Inferior parietal cortex (tissue), 1 donor: ENCODE measurements around the gene NEURL2.
"Not testable (repeated sequence)": the region's sequence is repeated elsewhere in the genome, so short reads cannot be mapped to it uniquely, and the experiment has no call there.

Experiments used
- DNase-seq: peaks from one replicate; pipeline ENCODE4 v3.0.0-alpha.2; 2016; ENCODE audit errors: extremely low spot score

Gene NEURL2

DNA sequence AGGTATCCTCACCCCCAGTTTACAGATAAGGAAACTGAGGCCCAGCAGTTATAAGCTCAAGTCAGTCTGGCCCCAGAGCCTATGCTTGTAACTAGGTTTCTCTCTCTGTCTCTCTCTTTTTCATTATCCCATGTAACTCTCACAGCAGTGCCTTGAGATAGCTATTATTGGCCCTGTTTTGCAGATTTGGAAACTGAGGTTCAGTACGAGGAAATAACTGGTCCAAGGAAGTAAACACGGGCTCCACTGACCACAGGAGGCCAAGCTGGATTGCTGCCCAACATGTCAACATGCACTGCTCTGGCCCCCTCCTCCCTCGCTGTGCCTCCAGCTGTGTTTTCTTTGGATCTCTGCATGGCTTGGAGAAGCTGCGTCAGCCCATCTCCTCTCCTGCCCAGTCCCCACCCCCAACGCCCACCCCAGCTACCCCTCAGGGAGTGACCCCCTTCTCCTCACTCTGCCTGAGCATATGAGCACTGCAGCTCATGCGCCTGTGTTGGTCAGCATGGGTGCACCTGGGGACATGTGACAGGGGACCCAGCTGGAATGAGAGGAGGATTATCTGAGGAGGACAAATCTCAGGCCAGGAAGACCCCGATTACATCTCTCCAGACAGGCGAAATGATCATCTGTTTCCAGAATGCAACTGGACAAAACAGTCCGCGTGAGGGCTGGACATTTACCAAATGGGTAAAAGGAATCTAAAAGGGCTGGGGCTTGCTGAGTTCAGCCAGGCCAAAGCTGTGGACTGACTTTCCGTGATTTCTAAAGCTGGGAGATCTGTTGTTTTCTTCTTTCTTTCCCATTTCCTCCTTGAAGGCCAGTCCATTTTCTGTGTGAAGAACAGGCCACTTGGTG lies 28.8 kb upstream of the NEURL2 start:
- DNase-seq, result no peak

DNA sequence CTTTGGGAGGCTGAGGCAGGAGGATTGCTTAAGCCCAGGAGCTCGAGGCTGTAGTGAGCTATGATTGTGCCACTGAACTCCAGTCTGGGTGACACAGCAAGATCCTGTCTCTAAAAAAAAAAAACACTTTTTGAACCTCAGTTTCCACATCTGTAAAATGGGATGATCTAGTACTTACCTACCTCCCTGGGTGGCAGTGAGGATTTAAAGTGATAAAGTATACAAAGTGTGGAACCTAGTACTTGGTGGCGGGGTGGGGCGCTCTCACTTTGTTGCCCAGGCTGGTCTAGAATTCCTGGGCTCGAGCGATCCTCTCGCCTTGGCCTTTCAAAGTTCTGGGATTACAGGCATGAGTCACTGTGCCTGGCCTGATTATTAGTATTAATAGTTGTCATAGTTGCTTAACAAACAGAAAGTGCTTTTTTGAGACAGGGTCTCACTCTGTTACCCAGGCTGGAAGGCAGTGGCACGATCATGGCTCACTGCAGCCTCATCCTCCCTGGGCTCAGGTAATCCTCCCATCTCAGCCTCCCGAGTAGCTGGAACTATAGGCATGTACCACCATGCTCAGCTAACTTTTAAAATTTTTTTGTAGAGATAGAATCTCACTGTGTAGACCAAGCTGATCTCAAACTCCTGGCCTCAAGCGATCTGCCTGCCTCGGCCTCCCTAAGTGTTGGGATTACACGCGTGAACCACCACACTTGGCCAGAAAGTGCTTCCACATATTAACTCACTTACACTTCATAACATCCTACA lies 27.9 kb upstream of the NEURL2 start:
- DNase-seq, result no peak

DNA sequence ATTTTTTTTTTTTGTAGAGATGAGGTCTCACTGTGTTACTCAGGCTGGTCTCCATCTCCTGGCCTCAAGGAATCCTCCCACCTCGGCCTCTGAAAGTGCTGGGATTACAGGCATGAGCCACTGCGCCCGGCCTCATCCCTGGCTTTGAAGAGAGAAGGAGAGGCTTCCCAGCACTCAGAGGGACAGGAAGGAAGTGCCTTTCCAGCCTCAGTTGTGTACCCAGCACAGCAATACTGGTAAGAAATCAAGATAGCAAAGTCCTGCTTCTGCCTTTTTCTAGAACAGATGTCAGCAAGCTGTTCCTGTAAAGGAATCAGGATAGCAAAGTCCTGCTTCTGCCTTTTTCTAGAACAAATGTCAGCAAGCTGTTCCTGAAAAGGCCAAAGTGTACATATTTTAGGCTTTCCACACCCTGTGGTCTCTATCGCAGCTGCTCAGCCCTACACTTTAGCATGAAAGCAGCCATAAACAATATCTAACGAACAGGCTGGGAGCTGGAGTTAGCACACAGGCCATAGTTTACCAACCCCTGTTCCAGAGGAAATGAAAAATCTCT lies 27.3 kb upstream of the NEURL2 start:
- no peak for DNase-seq

DNA sequence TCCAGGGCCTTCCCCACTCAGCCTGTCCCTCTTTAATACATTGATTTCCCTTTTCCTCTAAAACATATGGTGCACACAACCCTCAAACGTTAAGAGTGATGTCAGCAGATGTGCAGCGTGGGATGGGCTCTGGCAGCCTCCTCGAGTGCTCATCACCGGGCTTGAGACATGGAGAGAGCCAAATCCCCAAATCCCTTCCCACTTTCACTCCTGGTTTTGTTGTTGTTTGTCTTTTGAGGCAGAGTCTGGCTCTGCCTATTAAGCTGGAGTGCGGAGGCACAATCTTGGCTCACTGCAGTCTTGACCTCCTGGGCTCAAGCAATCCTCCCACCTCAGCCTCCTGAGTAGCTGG lies 26.8 kb upstream of the NEURL2 start:
- peak; percentile 51 for DNase-seq

DNA sequence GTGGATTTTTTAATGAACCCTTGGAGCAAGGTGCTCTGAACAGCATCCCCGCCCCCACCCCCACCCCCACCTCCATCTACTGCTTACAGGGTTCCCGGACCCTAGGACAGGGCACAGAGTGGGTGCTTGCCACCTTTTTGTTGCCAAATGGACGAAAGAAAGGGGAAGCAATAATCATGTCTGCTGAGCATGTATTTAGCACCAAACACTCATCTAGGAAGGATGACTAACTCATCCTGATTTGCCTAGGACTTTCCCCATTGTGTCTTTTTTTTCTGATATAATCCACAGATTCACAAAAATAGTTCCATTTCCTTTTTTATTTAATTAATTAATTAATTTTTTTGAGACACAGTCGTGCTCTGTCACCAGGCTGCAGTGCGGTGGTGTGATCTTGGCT lies 22.1 kb upstream of the NEURL2 start:
- no peak for DNase-seq

DNA sequence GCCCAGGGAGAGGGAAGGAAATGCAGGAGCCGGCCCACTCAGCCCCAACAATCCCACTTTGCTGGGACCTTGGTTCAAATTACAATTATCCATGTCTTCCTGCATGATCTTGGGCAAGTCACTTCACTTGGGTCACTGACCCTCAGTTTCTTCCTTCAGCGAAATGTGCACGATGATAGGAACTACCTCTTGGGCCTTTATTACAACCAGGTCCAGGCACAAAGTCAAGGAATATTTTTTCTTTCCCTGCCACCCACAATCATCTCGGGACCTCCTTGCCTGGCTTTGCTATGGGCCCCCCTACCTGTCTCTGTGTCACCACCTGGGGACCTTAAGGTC lies 21.3 kb upstream of the NEURL2 start:
- no peak for DNase-seq

DNA sequence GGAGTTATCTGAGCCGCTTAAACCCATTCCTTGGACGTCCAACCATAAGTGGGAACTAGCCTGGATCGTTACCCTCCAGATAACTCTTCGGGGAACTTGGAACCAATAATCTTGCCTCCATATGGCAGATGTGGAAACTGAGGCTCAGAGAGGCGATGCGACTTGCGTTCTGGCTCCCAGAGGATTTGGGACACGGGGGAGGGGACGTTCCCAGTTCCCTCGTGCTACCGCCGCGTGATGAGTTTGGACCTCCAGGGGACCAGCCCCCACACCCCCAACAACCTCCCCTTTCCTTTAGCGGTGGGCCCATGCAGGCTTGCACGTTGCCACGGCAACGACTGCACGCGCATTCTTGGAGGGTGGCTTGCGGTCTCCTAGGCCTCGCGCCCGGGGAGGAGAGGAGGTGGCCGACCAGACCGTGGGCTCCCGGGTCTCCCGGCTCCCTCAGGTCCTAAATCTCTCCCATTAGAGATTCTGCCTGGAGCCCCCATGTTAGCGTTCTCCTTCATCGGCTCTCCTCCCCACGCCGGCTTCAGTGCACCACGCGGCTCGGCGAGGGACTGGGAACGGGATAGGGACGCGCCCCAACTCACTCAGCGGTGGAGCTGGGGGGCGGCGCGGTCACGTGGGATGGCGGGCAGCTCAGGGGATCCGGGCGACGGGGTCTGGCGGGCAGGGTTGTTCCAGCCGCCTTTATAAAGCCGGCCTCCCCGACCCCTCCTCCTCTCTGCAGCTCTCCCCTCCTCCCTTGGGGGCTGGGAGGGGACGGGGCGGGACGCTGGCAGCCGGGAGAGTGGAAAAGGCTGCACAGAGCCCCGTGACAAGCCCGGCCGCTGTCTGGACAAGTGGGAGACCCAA lies 20.7 kb upstream of the NEURL2 start, which contains the start of gene PLTP:
Gene PLTP (minus strand): TSS at position 670 of the 858 bp plus-strand sequence. CDS start 703 bp downstream, outside the sequence.
- no peak for DNase-seq

DNA sequence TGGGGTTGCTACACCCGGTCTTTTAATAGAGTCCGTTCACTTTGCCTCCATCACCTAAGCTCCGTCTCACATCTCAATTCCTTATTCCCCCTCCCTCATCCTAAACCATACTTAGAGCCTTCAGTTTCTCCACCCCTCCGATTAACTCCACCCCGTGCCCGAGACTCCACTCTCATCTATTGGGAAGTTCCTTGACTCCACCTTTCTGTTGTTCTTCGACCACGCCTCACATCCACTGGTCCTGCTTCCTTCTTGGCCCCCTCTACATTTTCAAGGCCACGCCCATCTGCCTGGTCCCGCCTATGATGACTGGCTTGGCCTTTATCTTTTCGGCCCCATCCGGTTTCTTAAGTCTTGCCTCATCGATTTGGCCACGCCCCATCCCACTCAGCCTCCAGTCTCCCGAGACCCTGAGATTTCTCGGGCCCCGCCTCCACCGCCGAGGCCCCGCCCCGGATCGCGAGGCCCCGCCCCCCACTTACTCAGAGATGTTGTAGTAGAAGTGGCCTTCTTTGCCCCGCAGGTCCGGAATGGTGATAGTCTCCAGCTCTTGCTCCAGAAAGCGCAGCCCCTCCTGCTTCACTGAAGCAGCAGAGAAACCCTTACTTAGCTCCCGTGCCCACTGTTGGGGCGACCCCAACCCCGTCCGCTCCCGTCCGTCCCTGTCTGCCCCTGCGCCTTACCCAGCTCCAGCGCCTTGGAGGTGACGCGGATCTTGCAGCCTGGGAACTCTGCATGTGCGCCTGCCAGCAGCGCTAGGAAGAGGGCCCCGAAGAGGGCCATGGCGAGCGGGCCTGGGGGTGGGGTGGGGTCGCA lies 19.9 kb upstream of the NEURL2 start:
- peak; percentile 85 for DNase-seq

DNA sequence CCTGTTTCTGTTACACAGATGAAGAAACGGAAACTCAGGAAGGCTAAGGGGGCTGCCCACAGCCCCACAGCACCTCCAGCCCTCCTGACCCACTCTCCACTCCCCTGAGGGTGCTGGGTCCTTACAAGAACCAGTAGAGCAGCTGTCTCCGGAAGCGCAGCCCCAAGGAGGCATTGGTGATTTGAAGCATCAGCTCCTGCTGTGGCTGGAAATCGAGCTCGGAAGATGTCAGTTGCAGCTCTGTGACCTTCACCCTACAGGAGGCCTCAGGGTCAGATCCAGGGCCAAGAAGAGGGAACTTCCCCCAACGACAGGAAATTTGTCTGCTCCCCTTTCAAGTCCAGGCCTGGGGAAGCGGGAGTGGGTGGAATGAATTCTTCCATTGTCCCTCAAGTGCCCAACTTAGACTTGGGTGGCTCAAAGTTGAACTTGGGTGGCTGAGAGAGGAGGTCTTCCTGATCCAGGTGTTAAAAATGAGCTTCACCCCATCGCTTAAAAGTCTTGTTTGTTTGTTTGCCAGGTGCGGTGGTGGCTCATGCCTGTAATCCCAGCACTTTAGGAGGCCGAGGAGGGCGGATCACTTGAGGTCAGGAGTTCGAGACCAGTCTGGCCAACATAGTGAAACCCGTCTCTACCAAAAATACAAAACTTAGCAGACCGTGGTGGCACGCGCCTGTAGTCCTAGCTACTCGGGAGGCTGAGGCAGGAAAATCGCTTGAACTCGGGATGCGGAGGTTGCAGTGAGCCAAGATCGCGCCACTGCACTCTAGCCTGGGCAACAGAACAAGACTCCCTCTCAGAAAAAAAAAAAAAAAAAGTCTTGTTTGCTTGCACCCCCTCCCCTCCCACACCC lies 19.0 kb upstream of the NEURL2 start:
- DNase-seq, result no peak

DNA sequence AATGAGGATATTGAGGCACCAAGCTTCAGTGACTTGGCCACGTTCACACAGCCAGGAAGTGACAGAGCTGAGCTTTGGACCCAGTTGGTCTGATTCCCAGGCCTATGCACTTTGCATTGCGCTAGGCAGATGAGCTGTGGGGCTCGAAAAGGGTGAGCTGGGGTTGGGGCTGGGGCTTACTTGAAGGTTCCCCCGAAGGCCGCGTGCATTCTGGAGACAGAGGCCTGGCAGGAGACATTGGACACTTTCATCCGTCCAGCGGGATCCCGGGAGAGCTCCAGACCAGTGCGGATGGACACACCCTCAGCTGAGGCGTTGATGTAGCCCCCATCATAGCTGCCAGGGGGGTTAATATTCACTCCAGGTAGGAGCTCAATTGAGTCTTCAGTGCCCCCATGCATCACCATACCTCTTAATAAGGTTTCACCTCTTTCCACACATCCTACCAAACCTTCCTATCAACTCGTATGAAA lies 18.4 kb upstream of the NEURL2 start:
- DNase-seq, result no peak

DNA sequence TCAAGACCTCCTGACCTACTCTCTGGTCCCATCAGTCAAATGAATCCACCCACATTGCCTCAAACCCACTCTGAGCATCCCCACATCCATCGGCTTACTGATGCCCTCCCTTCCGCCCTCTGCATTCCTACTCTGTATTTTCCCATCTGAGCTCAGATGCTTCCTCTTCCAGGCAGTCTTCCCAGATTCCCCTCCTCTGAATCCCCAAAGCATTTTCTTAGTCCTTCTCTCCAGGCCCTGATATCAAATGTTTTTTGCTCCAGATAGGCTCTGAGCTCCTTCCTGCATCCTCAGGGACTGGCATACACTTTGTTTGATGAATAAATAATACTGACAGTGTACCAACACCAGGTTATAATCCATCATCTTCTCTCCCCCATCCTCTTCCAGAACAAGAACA lies 17.1 kb upstream of the NEURL2 start:
- DNase-seq, result no peak

DNA sequence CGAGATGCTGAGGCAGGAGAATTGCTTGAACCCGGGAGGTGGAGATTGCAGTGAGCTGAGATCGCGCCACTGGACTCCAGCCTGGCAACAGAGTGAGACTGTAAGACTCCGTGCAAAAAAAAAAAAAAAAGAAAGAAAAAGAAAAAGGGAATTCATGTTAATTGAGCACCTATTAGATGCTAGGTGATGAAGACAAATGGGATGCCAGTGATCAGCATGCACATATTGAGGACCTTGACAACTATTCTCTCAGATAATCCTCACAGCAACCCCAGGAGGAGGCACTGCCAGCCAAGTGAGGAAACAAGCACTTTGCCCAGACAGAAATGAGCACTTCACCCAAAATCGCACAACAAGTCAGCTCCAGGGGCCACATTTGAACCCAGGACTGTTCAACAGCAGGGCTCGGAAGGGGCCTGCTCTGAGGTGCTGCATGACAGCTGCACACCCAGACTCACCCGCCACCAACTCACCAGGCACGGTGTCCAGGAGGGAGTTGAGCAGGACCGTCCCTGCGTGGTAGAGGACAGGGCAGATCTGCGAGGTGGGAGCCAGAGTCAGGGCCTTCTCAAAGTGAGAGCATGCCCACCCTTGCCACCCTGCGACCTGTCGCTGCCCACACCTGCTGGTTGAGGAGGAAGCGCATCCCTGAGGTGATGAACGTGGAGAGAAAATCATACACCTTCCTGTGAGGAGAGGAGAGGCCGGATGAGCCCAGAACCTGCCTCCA lies 16.4 kb upstream of the NEURL2 start:
- no peak for DNase-seq

DNA sequence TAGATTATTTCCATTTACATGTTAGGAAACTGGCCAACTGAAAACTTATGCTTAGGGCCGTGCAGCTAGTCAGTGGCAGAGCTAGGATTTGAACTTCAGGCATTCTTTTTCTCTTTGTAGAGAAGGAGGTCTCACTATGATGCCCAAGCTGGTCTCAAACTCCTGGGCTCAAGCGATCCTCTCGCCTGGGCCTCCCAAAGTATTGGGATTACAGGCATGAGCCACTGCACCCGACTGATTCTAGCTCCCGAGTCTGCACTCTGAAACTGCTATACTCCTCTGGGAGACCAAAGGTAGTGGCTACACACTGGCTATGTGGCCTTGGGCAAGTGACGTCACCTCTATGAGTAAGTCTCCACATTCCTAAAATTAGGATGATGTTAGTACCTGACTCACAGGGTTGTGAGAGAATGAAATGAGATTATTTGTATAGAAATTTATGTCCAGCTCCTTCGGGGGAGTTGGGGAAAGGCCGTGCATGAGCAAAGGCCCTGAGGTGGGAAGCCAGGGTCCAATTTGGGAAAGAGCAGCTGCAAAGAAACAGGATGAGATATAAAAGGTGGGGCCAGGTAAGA lies 14.6 kb upstream of the NEURL2 start:
- no peak for DNase-seq

DNA sequence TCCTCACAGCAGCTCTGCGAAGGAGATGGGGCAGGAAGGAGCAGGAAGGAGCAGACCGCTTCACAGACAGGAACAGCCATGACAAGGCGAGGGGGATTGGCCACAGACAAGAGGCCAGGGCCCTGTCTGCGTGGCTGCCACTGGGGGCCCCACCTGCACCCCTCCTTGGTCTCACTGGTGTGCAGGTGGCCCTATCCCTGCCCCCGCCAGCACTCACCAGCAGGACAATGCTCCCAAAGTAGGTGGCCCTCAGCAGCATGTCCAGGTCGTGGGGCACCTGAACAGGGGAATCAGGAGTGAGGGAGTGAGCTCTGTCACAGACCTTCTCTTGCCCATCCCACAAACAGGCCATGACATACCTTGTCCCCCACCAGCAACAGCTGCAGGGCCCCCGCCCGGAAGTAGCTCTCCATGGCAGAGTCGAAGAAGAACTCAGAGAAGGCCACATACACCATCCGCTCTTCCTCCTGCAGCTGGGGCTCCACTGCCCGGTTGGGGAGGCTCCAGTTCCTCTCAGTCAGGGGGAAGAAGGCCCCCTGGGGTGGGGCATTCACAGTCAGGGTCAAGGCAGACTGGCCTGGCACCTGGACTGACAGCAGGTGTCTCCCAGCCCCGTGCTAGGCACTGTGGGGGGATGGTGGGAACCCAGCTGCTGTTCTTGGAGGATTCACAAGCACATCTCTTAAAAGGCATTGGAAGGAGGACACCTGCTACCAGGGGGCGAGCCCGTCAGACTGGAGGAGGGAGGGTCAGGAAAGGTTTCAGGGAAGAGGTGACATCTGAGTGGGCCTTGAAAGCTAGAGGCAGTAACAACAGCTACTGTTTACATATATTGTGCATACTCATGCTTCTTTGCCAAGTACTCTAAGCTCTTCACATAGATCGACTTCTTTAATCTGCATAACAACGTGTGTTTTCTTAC lies 13.8 kb upstream of the NEURL2 start:
- DNase-seq, result no peak

DNA sequence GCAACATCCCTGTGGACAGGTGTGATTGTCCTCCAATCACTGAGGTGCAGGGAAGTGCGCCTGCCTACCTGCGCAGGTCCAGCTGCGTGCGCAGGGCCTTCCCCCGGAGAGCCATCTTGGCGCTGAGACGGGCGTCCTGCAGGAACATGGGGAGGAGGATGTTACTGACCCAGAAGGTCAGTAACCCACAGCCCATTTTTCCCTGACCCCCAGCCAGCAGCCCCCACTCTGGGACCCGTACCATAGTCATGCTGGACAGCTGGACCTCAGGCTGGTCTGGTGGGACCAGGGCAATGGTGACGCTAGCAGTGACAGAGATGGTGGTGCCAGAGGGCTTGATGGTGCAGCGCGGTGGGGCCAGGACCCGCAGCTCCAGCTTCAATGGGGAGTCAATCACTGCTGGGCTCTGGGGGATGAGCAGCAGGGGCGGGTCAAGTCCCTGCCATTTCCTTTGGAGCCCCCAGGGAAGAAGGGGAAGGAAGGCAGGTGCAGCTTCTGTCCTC lies 11.2 kb upstream of the NEURL2 start:
- no peak for DNase-seq

DNA sequence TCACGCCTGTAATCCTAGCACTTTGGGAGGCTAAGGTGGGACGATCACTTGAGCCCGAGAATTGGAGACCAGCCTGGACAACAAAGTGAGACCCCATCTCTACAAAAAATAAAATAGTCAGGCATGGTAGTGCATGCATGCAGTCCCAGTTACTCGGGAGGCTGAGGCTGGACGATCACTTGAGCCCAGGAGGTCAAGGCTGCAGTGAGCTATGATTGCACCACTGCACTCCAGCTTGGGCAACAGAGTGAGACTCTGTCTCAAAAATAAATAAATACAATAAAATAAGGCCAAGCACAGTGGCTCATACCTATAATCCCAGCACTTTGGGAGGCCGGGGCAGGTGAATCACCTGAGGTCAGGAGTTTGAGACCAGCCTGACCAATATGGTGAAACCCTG lies 10.3 kb upstream of the NEURL2 start:
- DNase-seq, result not testable (repeated sequence)

DNA sequence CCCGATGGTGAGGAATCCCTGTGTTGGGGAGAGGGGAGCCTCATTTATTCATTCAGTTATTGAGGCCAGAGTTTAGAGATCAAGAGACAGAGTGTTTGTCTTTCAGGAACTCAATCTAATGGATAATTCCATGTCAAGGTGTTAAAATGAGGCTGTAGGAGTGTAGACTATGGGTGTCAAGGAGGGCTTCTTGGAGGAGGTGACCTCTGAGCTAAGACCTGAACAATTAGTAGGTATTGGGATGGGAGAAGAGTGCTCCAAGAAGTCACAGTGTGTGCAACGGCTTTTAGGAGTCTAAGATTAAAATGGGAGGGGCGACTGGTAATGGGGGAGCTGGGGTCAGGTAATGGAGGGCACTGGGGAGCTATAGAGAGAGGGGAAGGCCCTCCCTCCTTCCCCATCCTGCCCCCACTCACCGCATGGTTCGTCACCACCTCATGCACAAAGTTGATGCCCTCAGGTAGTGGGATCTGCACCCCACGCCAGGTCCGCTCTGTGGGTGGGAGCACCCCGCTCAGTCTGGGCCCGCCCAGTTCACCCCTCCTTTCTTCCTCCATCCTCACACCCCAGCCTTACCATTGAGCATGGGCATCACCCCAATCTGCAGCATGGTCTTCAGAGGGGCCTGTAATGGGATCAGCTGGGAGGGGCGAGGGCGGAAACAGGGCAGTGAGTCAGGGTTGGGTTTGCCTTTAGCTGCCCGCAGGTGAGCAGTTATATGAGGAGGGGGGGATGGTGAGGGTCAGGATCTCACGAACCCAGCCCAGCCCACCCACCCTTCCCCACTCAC lies 8.2 kb upstream of the NEURL2 start:
- DNase-seq, result no peak
